OCI-M1 (cell line): ENCODE results near the gene DNAL4.

Experiments used
- DNase-seq: peaks from one replicate; lab custom pipeline; 2025; lab: John Stamatoyannopoulos, UW

Gene DNAL4, protein sequence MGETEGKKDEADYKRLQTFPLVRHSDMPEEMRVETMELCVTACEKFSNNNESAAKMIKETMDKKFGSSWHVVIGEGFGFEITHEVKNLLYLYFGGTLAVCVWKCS

DNA sequence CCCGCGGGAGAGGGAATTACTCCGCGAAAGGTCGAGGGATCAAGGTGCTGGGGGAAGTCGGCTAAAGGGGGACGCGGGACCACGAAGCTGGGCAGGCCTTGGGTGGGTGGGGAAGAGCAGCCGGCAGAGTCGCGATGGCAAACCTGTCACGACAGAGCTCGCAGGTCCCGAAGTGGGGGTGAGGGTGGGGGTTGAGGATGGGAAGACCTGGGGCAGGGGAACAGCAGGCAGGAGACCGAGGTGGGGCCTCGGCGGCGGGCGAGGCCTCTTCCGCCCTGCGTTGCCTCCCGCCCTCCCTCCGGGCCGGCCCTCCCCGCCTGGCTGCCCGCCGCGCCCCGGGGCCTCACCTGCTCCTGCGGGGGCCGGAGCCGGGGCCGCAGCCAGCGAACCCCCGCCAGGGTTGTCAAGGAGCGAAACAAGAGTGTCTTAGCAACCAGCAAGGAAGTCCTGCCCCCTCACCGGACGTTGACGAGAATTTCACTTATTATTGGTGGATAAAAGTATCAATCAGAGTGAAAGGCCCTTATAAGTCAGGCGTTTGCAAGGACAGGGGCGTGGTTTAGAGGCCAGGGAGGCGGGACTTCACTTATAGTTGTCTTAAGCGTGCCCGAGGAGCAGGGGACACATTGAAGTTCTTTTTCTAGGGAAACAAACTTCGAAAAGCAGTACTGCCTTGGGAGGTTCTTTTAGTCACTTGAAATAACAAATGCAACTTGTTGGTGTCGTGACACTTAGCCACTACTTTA lies at the start of gene DNAL4:
Gene DNAL4, minus strand, starts transcription at position 423 of the 746 bp plus-strand sequence. CDS start 11,412 bp downstream, outside the sequence.
- peak; percentile 98 for DNase-seq

DNA sequence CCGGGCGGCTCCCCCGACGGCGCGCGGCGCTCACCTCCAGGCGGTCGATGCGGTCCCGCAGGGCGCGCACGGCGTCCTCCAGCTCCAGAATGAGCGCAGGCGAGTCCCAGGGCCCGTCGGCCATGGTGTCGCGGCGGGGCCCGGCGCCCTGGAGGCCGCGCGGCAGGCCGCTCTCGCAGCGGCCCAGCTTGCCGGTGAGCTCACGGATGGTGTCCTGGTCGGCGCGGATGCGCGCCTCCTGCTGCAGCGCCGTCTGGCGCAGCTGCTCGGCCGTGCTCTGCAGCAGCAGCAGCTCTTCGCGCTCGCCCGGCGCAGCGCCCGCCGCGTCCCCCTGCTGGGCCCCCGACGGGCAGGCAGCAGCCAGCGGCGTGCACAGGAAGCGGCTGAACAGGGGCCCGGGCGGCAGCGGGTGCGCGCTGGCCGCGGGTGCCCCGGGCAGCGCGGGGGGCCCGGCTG lies 49.3 kb upstream of the DNAL4 start:
- DNase-seq, result no peak

DNA sequence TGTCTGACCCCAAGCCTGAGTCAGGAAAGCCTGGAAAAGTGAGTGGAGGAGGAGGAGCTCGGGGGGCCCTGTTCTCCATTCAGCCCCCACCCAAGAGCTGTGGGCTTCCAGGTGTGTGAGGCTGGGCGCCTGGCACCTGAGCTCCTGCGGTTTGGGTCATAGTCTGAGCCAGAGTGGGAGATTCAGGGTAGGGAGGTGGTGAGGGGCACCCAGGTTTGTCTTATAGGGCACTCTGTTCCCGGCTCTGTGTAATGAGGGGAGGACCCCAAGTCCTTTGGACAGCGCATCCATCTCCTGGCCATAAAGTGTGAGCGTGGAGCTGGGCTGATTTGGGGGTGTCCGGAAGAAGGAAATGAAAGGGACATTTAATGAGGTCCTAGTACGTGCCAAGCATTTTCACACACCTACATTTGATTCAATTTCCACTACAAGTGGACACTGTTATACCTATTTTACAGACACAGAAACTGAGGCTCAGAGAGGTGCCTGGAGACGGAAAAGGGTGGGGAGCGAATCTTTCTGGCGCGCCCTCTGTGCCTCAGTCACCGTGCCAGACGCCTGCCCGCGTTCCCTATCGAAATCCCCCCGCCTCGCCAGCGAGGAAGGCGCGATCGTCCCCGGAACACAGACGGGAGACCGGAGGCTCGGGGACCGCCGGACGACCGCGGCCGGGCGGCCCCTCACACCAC lies 48.7 kb upstream of the DNAL4 start:
- no peak for DNase-seq

DNA sequence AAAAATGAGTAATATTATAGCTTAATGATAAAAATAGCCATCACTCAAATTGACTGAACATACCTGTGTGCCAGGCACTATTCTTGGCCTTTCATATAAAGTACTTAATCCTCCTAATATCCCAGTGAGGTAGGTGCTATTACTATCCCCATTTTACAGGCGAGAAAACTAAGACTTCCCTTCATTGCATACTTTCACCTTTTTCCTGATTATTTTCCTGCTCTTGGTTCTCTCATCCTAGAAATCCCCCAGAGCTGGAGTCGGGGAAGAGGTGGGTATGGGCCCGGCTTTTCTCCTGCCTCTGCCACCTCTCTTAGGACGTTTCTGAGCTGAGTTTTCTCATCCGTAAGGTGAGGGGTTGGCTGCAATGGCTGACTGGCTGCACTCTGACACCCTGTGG lies 47.7 kb upstream of the DNAL4 start:
- DNase-seq, result no peak

DNA sequence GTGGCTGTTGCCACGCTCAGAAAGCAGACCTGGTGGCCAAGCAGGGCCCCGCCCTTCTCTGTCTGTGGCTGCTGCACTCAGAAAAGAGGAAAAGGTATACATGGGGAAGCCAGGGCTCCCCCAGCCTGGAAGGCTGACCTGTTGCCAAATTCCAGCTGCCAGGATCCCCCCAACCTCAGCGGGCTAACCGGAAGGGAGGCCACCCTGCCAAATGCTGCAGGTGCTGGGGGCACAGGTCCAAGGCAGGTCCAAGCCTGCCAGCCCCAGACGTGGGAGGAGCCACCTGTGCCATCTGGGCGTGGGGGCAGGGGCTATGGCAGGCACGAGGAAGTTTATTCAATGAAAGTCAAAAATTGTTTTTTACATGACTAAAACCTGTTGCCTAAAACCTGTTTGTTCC lies 47.3 kb upstream of the DNAL4 start:
- DNase-seq, result no peak

DNA sequence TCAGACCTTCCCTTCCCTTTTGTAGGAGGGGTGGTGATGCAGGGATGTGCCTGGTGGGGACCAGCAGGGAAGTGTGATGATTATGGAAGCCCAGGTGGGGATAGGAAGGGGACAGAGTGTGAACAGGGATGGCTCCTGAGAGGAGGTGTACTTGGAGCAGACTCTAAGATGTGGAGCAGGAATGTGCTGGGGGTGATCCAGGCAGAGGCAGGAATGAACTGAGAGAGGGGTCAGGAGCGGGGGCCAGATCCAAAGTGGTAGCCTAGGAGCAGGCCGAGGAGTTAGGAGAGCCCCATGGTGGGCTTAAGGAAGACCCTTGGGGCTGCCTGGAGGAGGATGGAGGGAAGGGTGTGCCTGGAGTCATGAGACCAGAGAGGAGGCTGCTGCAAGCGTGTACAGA lies 46.2 kb upstream of the DNAL4 start:
- no peak for DNase-seq

DNA sequence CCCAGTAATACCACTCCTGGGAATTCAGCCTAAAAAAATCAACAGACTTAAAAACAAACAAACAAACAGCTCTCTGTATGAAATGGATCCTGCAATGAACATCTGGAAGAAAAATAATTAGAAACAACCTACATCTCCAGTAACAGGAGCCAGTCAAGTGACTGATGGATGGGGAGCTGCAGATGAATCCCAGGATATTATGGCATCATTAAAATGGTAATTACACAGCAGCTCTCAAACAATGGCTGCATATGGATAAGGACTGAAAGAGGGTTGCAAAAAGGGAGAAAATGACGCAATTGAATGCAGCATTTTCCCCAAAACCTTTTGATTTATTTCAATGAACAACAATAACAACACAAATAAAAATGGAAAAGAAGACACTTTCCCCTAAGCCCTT lies 45.7 kb upstream of the DNAL4 start:
- DNase-seq, result no peak

DNA sequence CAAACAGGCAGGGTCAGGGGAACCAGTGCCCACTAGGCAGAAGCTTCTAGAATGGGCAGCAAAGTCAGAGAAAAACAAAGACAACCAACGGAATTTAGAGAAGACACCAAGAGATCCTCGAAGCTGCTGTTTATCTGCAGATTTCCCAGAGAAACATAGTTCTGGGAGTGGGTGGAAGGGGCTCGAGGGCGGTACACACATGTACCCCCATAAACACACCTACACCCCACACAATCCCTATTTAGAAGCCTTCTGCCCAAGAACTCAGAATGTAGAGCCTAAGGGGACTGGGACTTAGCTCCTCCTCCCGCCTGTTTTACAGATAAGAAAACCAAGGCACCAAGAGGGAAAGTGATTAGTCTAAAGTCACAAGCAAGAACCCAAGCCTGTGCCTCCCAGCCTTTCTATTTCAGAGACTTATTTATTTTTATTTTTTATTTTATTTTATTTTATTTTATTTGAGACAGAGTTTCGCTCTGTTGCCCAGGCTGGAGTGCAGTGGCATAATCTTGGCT lies 43.5 kb upstream of the DNAL4 start:
- peak; percentile 32 for DNase-seq

DNA sequence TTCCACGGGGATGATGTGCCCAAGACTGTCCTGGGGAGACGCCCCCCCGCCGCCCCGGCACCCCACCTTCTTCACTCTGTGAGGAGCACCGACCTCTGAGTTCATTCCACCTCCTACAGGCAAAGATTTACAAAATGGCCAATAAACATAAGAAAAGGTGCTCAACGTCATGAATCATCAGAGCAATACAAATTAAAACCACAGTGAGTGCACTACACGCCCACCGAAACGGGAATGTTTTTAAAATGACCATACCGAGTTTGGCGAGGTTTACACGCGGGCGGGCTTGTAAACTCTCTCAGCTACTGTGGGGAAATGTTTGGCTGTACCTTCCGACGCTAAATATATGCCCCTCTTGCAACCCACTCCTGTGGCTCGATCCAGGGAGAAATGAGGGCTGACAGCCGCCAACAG lies 42.0 kb upstream of the DNAL4 start:
- no peak for DNase-seq

DNA sequence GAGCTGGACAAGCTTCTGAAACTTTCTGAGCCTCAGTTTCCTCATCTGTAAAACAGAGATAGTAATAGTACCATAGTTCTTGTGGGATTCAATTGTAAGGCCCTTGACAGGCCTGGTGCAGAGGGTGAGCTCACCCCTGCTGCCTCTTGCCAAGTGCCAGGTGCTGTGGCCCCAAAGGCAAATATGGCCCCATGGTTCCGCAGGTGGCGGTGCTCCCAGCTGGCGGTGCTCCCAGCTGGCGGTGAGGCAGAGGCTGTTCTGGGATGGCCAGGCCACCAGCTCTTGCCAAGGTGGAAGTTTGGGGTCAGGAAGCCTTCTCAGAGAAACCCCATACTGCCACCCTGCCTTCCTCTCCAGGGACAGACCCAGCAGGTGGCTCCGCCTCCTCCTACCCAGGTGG lies 41.0 kb upstream of the DNAL4 start:
- no peak for DNase-seq

DNA sequence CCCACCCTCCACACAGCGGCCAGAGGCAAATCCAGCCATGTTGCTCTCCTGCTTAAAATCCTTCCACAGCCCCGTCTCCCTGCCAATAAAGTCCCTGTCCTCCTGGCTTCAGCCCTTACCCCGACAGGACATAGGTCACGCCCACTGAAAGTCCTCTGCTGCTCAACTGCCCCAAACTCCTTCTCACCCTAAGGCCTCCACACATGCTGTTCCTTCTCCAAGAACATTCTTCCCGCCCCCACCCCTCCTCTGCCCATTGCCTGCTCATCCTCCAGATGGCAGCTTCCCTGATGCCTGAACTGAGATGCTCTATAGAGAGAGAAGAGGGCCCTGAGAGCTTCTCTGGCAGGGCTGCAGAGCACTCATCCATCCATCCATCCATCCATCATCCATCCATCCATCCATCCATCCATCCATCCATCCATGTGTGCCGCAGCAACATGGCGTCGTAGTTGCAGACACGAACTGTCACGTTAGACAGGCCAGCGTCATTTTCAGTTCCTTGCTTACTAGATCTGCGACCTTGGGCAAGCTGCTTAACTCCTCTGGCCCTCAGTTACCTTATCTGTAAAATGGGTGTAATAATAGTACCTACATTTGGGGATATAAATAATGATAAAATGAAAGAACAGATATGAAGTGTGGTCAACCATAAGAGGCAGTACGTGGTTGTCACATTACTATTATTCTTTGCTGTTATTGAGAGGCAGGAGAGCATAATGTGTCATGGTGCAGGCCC lies 40.4 kb upstream of the DNAL4 start:
- no peak for DNase-seq

DNA sequence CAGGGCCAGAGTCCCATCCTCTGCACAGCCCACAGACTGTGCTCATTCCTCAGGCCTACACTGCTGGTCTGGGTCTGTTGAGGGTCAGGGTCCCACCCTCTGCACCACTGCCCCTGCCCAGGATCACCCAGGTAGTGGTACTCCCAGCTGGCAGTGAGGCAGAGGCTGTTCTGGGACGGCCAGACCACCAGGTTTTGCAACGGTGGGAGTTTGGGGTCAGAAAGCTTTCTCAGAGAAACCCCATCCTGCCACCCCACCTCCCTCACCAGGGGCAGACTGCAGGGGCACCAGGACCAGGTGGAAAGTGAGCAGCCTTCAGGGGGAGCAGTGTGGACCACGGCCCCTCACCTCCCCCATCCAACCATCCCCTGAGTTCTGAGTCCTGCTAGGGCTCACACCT lies 39.1 kb upstream of the DNAL4 start:
- DNase-seq, result no peak

DNA sequence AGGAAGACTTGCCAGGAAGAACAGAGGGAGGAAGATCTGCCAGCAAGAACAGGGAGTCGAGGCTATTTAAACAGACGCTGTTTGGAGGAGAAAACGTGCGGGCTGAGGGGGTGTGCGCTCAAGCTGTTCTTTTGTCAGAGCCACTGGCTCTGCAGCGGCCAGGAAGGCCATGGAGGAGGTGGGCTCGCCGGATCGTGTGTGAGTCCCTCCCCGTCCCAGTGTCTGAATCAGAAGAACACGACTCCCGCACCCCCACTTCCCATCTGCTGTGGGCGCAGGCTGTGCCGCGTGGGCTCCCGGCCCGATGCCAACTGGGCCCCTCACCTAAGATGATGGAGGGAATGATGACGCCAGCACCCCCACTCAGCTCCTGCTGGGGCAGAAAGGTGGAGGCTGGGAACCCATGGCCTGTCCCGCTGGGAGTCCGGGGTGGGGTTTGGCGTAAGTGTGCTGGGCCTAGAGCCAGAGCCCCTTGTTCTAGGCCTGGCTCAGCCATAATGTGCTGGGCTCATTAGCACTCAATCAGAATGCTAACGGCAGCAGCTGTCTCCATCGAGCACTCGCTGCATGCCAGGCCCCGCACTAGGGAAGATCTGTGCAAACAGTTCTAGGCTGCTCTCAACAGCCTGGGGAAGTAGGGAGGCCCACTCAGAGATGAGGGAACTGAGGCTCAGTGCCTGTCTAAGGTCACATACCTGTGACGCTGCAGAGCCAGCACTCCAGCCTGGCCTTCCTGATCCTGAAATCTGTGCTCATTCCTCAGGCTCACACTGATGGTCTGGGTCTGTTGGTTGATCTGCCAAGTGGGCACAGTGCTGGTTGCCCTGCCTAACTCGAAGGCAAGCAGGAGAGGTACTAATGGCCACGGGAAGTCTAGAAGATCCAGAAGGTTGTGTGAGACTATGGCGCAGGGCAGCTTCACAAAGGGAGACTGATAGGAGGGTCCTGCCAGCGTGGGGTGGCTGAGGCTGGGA lies 38.3 kb upstream of the DNAL4 start:
- no peak for DNase-seq

DNA sequence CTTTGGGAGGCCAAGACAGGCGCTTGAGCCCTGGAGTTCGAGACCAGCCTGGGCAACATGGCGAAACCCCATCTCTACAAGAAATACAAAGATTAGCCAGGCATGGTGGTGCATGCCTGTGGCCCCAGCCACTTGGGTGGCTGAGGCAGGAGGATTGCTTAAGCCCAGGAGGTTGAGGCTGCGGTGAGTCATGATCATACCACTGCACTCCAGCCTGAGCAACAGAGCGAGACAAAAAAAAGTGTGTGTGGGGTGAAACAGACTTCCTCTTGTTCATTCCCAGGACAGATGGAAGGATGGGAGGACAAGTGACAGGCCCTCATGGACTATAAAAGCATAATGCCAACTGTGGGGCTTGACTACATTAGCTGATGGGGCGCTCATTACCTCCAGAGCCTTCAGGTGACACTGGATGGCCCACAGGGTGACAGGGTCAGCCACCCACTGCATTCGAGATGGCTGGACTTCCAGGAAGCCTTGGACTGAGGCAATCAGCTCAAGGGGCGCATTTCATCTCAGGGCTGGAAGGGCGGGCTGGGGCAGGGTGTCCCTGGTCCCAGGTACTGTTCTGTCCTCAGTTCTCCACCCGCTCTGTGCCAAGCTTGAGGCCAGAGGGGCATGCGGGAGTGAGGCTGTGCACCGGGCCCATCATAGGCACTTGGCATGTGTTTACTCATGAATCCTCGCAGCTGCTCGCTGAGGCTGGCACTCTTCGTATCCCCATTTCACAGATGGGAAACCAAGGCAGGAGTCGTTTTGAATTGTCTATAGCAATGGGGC lies 37.4 kb upstream of the DNAL4 start:
- no peak for DNase-seq

DNA sequence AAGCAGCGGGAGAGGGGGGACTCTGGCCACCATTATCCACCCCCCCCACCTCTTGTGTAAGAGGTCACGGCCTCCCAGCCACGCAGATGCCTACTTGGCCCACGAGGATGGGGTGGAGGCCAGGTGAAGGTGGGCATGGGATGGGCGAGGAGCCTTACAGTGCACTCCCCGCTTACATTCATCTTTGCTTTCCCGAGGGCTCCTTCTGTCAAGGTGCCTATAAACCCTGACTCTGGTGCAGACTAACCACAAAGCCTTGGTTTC lies 36.8 kb upstream of the DNAL4 start:
- DNase-seq, result no peak

DNA sequence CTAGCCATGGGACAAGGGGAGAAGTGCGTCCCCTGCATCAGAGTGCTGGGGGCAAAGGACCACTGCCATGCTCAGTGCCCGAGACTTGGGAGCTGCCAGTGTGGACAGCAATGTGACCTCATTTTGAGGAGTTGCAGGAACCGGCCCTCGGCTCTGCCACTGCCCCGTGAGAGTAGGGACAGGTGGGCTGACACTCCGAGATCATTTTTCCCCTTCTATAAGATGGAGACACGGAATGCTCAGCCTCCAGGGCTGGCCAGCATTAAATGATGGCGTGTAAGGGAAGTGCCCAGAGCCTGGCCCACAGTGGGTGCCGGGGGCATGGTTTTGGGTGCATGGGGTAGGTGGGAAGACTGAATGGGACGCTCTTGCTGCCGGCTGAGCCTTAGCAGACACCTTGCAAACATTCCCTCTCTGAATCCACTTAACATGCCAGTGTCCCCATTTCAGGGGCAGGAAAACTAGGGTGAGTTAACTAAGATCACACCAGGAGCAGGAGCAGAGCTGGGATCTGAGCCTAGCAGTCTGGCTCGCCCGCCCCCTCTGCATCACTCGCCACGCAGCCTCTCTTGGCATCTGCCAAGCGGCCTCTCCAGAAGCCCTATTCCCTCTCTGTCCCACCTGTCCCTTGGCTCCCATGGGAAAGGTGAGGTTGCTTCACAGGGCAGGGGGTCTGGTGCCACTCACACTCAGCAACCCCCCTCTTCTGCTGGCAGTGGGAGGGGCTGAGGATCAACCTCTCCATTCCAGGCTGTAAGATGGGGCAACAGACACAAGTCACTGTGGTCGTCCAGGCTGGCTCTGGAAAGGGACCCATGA lies 36.3 kb upstream of the DNAL4 start:
- DNase-seq, result no peak

DNA sequence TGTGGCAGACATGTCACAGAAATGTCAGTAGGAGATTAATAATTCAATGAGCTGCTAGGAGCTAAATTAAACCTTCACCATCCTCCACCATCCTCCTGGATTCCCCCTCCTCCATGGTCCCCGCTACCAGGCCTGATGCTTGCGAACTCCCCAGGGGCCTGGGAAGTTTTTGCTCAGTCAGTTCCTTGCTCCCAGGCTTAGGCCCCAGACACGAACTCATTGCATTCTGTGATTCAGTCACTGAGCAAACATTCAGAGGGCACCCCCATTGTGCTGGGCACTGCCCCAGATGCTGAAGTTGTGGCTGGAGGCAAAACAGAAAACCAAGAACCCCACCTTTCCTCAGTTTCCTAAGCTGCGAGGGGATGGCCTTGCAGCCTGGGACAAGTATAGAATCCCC lies 35.5 kb upstream of the DNAL4 start:
- no peak for DNase-seq

DNA sequence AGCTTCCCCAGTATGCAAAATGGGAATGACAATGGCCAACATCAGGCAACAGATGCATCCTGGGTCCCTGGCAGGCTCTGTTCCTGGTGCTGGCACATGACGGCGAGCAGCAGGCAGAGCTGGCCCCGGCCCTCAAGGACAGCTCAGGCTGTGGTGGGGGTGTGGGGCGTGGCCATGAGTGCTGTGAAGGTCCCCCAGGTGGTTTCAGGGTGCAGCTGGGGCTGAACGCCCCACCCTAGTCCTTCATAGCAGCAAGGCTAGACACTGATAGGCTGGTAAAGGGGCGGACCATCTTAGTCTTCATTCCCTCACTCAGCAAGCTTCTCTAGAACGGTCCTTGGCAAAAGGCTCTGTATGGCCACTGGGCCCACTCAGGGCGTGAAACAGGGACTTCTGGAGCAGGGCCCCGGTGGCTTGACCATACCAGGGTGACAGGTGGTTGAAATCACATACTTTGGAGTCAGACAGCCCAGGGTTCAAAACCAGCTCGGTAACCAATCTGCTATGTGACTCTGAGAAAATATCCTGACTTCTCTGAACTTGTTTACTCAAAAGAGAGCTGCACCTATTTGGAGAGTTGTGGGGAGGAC lies 34.8 kb upstream of the DNAL4 start:
- DNase-seq, result no peak

DNA sequence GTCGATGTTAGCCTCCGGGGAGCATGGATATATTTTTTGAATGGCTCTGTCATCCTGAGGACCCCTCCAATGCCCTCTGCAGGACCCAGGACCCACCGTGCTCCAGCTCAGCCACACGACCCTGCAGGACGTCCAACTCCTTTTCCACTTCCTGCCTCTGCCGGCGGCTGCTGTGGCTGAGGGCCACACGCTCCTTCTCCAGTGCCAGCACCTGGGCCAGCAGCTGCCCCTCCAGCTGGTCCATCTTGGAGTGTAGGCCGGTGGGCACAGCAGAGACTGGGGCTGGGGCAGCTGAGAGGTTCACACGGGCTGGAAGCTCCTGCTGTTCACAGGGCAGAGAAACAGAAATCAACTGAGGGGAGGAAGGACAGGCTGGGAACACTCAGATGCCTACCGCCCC lies 34.2 kb upstream of the DNAL4 start:
- no peak for DNase-seq

DNA sequence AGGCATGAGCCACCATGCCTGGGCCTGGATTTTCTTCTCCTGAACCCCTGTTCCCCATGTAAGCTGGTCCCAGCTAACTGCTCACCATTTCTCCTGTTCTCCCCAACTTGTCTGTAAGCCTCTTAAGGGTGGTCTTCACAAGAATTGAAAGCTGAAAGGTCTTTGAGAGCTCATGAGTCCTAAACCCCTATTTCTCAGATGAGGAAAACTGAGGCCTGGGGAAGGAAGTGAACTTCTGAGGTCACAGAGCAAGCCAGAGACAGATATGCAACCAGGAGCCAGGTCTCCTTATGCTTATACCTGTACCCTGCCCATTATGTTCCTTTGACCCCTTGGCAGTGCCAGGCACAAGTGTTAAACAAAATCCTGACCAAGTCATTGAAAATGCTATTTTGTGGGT lies 33.6 kb upstream of the DNAL4 start:
- no peak for DNase-seq
